Spleen (tissue), 11 donors: ENCODE measurements around the gene SPHK2. TPM values are rescaled to one million over a fixed set of nuclear protein-coding genes. Genes with fewer than 3 reads are reported as not detected.

Source experiments
- DNase-seq: peaks from one replicate; pipeline ENCODE4 v3.0.0-alpha.2; 2020
- H3K27ac ChIP-seq, 8 donors: fragments of 200-600 bp; sonication (generic) in 7 of 8; 1 replicate in 4 of 8; 2 replicates in 4 of 8; pipeline versions ENCODE4 v1.5.0 to v1.8.0; 2016 to 2021; ENCODE audit warnings: inconsistent platforms in 4 of 8, mild to moderate bottlenecking in 4 of 8, moderate library complexity in 1 of 8
- H3K27me3 ChIP-seq, 7 donors: fragments of 200-600 bp; sonication (generic) in 6 of 7; replicated peaks in 1 of 7; 1 replicate in 4 of 7; 2 replicates in 3 of 7; pipeline versions ENCODE4 v1.5.0 to v1.8.0; 2016 to 2021; ENCODE audit warnings: inconsistent platforms in 3 of 7, mild to moderate bottlenecking in 1 of 7
- H3K36me3 ChIP-seq, 6 donors: fragments of 200-600 bp; sonication (generic) in 5 of 6; 1 replicate in 4 of 6; 2 replicates in 2 of 6; pipeline versions ENCODE4 v1.5.0 to v1.8.0; 2016 to 2021; ENCODE audit warnings: inconsistent platforms in 2 of 6
- H3K4me1 ChIP-seq, 6 donors: fragments of 200-600 bp; sonication (generic) in 5 of 6; 1 replicate in 3 of 6; 2 replicates in 3 of 6; pipeline versions ENCODE4 v1.5.0 to v1.8.0; 2016 to 2021; ENCODE audit warnings: inconsistent platforms in 3 of 6
- H3K4me3 ChIP-seq, 8 donors: fragments of 200-600 bp; sonication (generic) in 7 of 8; 1 replicate in 4 of 8; 2 replicates in 4 of 8; pipeline versions ENCODE4 v1.5.0 to v1.8.0; 2016 to 2021; ENCODE audit warnings: inconsistent platforms in 4 of 8, mild to moderate bottlenecking in 4 of 8, moderate library complexity in 2 of 8
- H3K9me3 ChIP-seq, 8 donors: fragments of 200-600 bp; sonication (generic) in 7 of 8; 1 replicate in 4 of 8; 2 replicates in 4 of 8; pipeline versions ENCODE4 v1.5.0 to v1.8.0; 2016 to 2021; ENCODE audit warnings: inconsistent platforms in 4 of 8
- CTCF ChIP-seq, 11 experiments: fragments of 200-600 bp in 7 of 11; fragments of 450-650 bp in 4 of 11; sonication (generic) in 4 of 11; IDR thresholded peaks in 8 of 11; conservative IDR thresholded peaks in 3 of 11; 1 replicate in 7 of 11; 2 replicates in 4 of 11; pipeline versions ENCODE4 v1.4.0 to v1.8.0; 2016 to 2021; ENCODE audit warnings: antibody characterized with exemption in 11 of 11, inconsistent platforms in 4 of 11, mild to moderate bottlenecking in 1 of 11
- POLR2A ChIP-seq, 3 donors: fragments of 450-650 bp; IDR thresholded peaks; one replicate each; pipeline ENCODE4 v1.5.1; 2017; ENCODE audit warnings: antibody characterized with exemption in 3 of 3, mild to moderate bottlenecking in 1 of 3
- POLR2AphosphoS5 ChIP-seq, 3 donors: sonication (generic); formaldehyde crosslinking; IDR thresholded peaks; one replicate each; pipeline ENCODE4 v1.5.1; 2017; ENCODE audit warnings: antibody characterized with exemption in 3 of 3
- WGBS, 5 donors: extraction: QIAGEN DNeasy Blood & Tissue Kit in 3 of 5; methylation state at CpG; one replicate each; pipeline versions ENCODE4 v1.1.5 to v1.1.7; 2013 to 2018; 5-methylcytosine and 5-hydroxymethylcytosine counted together
- intact Hi-C: fragments of 100-400 bp; cut with DNase I; formaldehyde crosslinking; loops from one replicate; pipeline ENCODE4 v1.15.0; 2023; ENCODE audit warnings: low total_unique reads
- polyA plus RNA-seq, 3 donors: library from polyadenylated mRNA; stranded (reverse); fragments of 200-250 nt; gene quantifications; one replicate each; pipeline ENCODE4 v1.2.1, GENCODE V29; 2013
- total RNA-seq, 7 donors: library from RNA; depleted of rRNA in 3 of 7; stranded (reverse); fragments of >200 nt in 3 of 7; fragmentation: NEBNext Ultra II Directional in 4 of 7; extraction: Animal tissue kit (Norgen Biotek cat#: 25700) in 4 of 7; gene quantifications; one replicate each; pipeline versions ENCODE4 v1.1.0 to v1.2.1, GENCODE V29; 2016 to 2021
- donor health status: healthy with polysubstance abuse.
- donor health status: DM: no; HTN: no; CAD: no; lungs with moderate emphysema.
- donor health status: DM: no; HTN: no; CAD: no.
- donor health status: Bipolar disorder and iron deficiency.
- donor health status: healthy.
- donor health status: DM: no; HTN: no; CAD: no.
- donor health status: DM: yes; HTN: yes; CAD: no.

Gene SPHK2
- total and polyA plus RNA-seq, 10 donors = 7.9 to 26.5 (median 21.3) TPM

- WGBS, 5 donors = 92 to 97% (median 92%) methylated on average over 13 to 14 of the region's 14 CpGs
- Histone ChIP-seq H3K4me1 (peaks cover 10 to 21% (median 17%) of the 10 kb centered on the region in 6 donors), H3K9me3 (no peaks in the 10 kb centered on the region), H3K4me3 (no peak overlapping the region), H3K27me3 (no peaks in the 10 kb centered on the region), H3K36me3 (no peaks in the 10 kb centered on the region), H3K27ac (no peak overlapping the region)
- no peak for DNase-seq
- TF ChIP-seq CTCF (IDR thresholded peaks at IDR 0.05 in 8 of 11, conservative IDR thresholded peaks at IDR 0.05 in 3 of 11) (no peak), POLR2AphosphoS5 (IDR thresholded peaks at IDR 0.05) (no peak), POLR2A (IDR thresholded peaks at IDR 0.05) (no peak)
- intact Hi-C loops = no loop called here
These were observed 45.2 kb downstream of the SPHK2 start for GRCh38 chr19:48664476-48664875.

GRCh38 chr19:48665786-48666185 lies 46.5 kb downstream of the SPHK2 start:
- Histone ChIP-seq H3K27ac (no peak overlapping the region), H3K9me3 (no peaks in the 10 kb centered on the region), H3K36me3 (no peaks in the 10 kb centered on the region), H3K27me3 (no peaks in the 10 kb centered on the region), H3K4me1 (peaks cover 5 to 8% (median 8%) of the 10 kb centered on the region in 6 donors), H3K4me3 (no peak overlapping the region)
- WGBS, 5 donors = 89 to 95% (median 92%) methylated on average over 6 of the region's 6 CpGs
- DNase-seq = no peak
- TF ChIP-seq POLR2A (IDR thresholded peaks at IDR 0.05) (no peak), POLR2AphosphoS5 (IDR thresholded peaks at IDR 0.05) (no peak), CTCF (IDR thresholded peaks at IDR 0.05 in 8 of 11, conservative IDR thresholded peaks at IDR 0.05 in 3 of 11) (no peak)
- intact Hi-C loops = no loop called here

DNA sequence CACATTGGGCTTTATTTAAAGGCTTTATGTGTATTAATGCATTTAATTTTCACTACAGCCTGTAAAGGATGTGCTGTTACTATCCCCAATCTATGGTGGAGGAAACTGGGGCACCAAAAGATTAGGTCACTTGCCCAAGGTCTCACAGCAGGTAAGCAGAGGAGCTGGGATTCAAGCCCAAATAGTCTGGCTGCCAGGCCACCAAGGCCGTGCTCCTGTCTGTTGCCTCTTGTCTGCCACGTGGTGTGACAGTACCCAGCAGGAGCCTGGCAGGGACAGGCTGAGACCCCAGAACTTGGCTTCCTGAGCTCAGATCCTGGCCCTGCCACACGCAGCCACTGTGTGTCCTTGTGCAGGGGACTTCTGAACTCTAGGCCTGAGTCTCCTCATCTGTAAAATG lies 49.0 kb downstream of the SPHK2 start:
- no peaks in the 10 kb centered on the region for H3K36me3 ChIP-seq
- TF ChIP-seq CTCF (IDR thresholded peaks at IDR 0.05 in 8 of 11, conservative IDR thresholded peaks at IDR 0.05 in 3 of 11) (no peak), POLR2A (IDR thresholded peaks at IDR 0.05) (no peak), POLR2AphosphoS5 (IDR thresholded peaks at IDR 0.05) (no peak)
- no peaks in the 10 kb centered on the region for H3K27me3 ChIP-seq
- no peak overlapping the region for H3K27ac ChIP-seq
- H3K4me1 ChIP-seq = no peaks in the 10 kb centered on the region
- no peaks in the 10 kb centered on the region for H3K9me3 ChIP-seq
- intact Hi-C loops = no loop called here
- 70 to 89% (median 85%) methylated on average over 2 to 3 of the region's 3 CpGs for WGBS, 5 donors
- no peak for DNase-seq
- H3K4me3 ChIP-seq = no peak overlapping the region

DNA sequence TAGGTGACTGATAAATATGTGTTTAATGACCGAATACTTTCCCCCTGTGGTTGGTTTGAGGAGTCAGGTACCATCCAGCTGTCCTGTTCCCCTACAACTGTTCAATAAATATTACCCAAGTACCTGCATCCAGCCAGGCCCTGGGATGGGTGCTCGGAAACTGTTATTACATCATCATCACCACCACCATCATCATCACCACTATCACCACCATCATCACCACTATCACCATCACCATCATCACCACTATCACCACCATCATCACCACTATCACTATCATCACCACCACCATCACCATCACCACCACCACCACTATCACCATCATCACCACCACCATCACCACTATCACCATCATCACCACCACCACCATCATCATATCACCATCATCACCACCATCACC lies 49.5 kb downstream of the SPHK2 start:
- Histone ChIP-seq H3K27ac (no peak overlapping the region), H3K4me3 (no peak overlapping the region), H3K9me3 (no peaks in the 10 kb centered on the region), H3K4me1 (no peaks in the 10 kb centered on the region), H3K27me3 (no peaks in the 10 kb centered on the region), H3K36me3 (no peaks in the 10 kb centered on the region)
- no peak for TF ChIP-seq CTCF (IDR thresholded peaks at IDR 0.05 in 8 of 11, conservative IDR thresholded peaks at IDR 0.05 in 3 of 11)
- TF ChIP-seq POLR2A (IDR thresholded peaks at IDR 0.05) = no peak
- no peak for TF ChIP-seq POLR2AphosphoS5 (IDR thresholded peaks at IDR 0.05)
- 91 to 98% (median 94%) methylated on average over 2 of the region's 2 CpGs for WGBS, 5 donors
- DNase-seq = no peak
- intact Hi-C loops = no loop called here
